ENCODE data around the gene SSC5D.

DNA sequence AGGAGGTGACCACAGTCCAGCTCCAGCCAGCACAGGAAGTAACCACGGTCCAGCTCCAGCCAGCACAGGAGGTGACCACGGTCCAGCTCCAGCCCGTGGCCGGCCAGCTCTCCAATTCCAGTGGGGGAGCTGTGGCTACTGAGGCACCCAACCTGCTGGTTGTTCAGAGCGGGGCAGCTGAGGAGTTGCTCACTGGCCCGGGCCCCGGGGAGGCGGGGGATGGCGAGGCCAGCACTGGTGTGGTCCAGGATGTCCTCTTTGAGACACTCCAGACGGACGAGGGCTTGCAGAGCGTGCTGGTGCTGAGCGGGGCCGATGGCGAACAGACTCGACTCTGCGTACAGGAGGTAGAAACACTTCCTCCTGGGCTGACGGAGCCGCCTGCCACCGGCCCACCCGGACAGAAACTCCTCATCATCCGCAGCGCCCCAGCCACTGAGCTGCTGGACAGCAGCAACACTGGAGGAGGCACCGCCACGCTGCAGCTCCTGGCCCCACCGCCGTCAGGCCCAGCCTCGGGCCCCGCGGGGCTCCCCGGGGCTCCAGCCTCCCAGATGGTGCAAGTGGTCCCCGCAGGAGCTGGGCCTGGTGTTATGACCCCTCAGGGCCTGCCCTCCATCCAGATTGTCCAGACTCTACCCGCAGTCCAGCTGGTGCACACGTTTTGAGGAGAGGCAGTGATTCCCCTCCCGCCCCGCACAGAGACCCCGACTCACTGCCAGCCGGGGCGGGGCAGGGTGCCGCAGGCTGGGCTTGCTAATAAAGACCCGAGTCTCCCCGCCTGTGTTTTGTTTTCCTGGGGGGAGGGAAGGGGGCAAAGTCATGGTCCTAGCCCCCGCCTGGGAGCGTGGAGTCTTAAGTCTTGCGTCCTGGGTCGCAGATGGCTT lies 4.3 kb upstream of the SSC5D start:
- TF ChIP-seq, protein P1, sequence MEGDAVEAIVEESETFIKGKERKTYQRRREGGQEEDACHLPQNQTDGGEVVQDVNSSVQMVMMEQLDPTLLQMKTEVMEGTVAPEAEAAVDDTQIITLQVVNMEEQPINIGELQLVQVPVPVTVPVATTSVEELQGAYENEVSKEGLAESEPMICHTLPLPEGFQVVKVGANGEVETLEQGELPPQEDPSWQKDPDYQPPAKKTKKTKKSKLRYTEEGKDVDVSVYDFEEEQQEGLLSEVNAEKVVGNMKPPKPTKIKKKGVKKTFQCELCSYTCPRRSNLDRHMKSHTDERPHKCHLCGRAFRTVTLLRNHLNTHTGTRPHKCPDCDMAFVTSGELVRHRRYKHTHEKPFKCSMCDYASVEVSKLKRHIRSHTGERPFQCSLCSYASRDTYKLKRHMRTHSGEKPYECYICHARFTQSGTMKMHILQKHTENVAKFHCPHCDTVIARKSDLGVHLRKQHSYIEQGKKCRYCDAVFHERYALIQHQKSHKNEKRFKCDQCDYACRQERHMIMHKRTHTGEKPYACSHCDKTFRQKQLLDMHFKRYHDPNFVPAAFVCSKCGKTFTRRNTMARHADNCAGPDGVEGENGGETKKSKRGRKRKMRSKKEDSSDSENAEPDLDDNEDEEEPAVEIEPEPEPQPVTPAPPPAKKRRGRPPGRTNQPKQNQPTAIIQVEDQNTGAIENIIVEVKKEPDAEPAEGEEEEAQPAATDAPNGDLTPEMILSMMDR (IDR thresholded peaks at IDR 0.05), result no peak
- TF ChIP-seq RCOR1 (IDR thresholded peaks at IDR 0.05; ENCODE audit: low read length) (no peak), EP300 (IDR thresholded peaks at IDR 0.05; ENCODE audit: borderline replicate concordance in 1 of 2, low read depth in 1 of 2, low read length in 1 of 2) (no peak), JUND (IDR thresholded peaks at IDR 0.05) (no peak), RAD21 (IDR thresholded peaks at IDR 0.05; ENCODE audit: low read length) (no peak)
